Large intestine (tissue), 3 donors: ENCODE measurements around the gene MYL7. TPM values are rescaled to one million over a fixed set of nuclear protein-coding genes. Genes with fewer than 3 reads are reported as not detected.

Experiments
- DNase-seq, 2 donors: peaks; one replicate each; pipeline versions ENCODE4 v3.0.0 to v3.0.0-alpha.2; 2013
- H3K27ac ChIP-seq: one replicate; pipeline ENCODE4 v1.5.1; 2013; ENCODE audit warnings: low read length
- H3K27me3 ChIP-seq: 2 replicates; pipeline ENCODE4 v1.6.1; 2013; ENCODE audit warnings: low read length; ENCODE audit not compliant: control insufficient read depth, insufficient read depth
- H3K36me3 ChIP-seq: 2 replicates; pipeline ENCODE4 v1.6.1; 2013; ENCODE audit warnings: low read length; ENCODE audit not compliant: control insufficient read depth, insufficient read depth
- H3K4me1 ChIP-seq: one replicate; pipeline ENCODE4 v1.6.1; 2013; ENCODE audit warnings: low read length; ENCODE audit not compliant: control insufficient read depth, insufficient read depth
- H3K4me3 ChIP-seq: one replicate; pipeline ENCODE4 v1.5.1; 2013; ENCODE audit warnings: low read length
- H3K9me3 ChIP-seq: one replicate; pipeline ENCODE4 v1.6.1; 2013; ENCODE audit warnings: mild to moderate bottlenecking, low read depth, low read length, moderate library complexity; ENCODE audit not compliant: control insufficient read depth
- WGBS: methylation state at CpG from one replicate; pipeline ENCODE4 v1.1.5; 2013; ENCODE audit warnings: low lambda C conversion rate; ENCODE audit not compliant: insufficient coverage; 5-methylcytosine and 5-hydroxymethylcytosine counted together
- polyA plus RNA-seq: library from polyadenylated mRNA; unstranded; fragments of 120-200 nt; gene quantifications from one replicate; pipeline ENCODE4 v1.2.1, GENCODE V29; 2013

MYL7 gene
- polyA plus RNA-seq, 1 donor = 0.52 TPM

GRCh38 chr7:44096326-44096881 lies 44.7 kb downstream of the MYL7 start:
- no peak overlapping the region for H3K4me3 ChIP-seq
- WGBS = no CpG with 5 or more reads among the region's 8 CpGs
- no peaks in the 10 kb centered on the region for H3K27me3 ChIP-seq
- no peaks in the 10 kb centered on the region for H3K36me3 ChIP-seq
- H3K27ac ChIP-seq = no peak overlapping the region
- H3K9me3 ChIP-seq = no peaks in the 10 kb centered on the region
- no peak for DNase-seq
- H3K4me1 ChIP-seq = no peaks in the 10 kb centered on the region

GRCh38 chr7:44095781-44096180 lies 45.4 kb downstream of the MYL7 start:
- WGBS = no CpG with 5 or more reads among the region's 3 CpGs
- Histone ChIP-seq H3K36me3 (no peaks in the 10 kb centered on the region), H3K4me1 (no peaks in the 10 kb centered on the region), H3K27me3 (no peaks in the 10 kb centered on the region), H3K9me3 (no peaks in the 10 kb centered on the region), H3K27ac (no peak overlapping the region), H3K4me3 (no peak overlapping the region)
- DNase-seq = no peak

DNA sequence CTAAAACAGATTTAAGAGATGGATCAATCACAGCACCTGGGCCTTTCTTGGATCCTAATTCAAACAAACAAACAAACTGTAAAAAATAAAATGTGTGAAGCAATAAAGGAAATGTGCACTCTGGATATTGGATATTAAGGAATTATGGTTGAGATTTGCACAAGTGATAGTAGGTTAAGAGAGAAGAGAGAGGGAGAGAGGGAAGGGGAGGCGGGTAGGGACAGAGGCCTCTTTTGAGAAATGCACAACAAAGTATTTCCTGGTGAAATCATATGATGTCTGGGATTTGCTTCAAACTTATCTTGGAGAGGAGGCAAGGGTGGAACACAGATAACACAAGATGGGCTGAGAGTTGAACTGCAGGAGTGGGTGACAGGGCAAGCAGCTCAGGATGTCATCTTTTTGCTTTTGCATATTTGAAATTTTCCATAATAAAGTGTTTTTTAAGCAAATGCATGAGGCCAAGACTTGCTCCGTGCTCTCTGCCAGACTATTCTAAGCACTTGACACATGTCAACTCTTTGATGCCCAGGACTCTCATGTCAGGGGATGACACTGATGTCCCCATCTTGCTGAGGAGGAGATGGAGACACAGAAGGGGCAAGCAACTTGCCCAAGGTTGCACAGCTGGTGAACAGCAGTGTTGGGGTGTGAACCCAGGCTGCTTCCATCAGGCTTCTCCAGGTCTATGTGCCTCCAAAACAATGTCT lies 46.1 kb downstream of the MYL7 start:
- no peaks in the 10 kb centered on the region for H3K4me1 ChIP-seq
- no peak overlapping the region for H3K27ac ChIP-seq
- no peak overlapping the region for H3K4me3 ChIP-seq
- no peak for DNase-seq
- no CpG with 5 or more reads among the region's 2 CpGs for WGBS
- no peaks in the 10 kb centered on the region for H3K9me3 ChIP-seq
- H3K36me3 ChIP-seq = no peaks in the 10 kb centered on the region
- no peaks in the 10 kb centered on the region for H3K27me3 ChIP-seq

DNA sequence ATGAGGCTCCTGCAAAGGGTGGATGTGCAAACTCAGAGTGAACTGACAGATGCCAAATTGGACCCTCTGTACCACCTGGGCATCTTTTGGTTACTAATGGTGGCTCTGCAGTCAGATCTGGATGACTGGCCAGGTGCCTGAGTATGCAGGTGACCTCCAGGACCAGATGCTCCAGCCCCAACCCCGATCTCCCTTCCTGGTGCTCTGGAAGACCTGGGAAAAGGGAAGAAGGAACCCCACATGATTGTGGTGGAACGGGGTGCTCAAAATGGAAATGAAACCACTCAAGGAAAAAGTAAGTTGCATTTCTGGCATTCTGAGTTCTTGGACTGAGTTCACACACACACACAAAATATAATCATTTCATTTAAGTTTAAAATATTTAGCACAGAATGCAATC lies 46.8 kb downstream of the MYL7 start:
- H3K27me3 ChIP-seq = no peaks in the 10 kb centered on the region
- no peaks in the 10 kb centered on the region for H3K36me3 ChIP-seq
- H3K4me1 ChIP-seq = no peaks in the 10 kb centered on the region
- no peaks in the 10 kb centered on the region for H3K9me3 ChIP-seq
- no peak overlapping the region for H3K27ac ChIP-seq
- no peak overlapping the region for H3K4me3 ChIP-seq
- no CpG with 5 or more reads among the region's 2 CpGs for WGBS
- no peak for DNase-seq

- Histone ChIP-seq H3K36me3 (no peaks in the 10 kb centered on the region), H3K4me3 (no peak overlapping the region), H3K27ac (no peak overlapping the region), H3K4me1 (no peaks in the 10 kb centered on the region), H3K27me3 (no peaks in the 10 kb centered on the region), H3K9me3 (no peaks in the 10 kb centered on the region)
- no peak for DNase-seq
- WGBS = no CpG with 5 or more reads among the region's 6 CpGs
Observed at GRCh38 chr7:44093102-44093641, 48.0 kb downstream of the MYL7 start.

Other genes starting within 250 kb of the MYL7 start
- 47.8 TPM for gene URGCP, start 234.7 kb downstream of the MYL7 start, polyA plus RNA-seq
- gene UBE2D4, start 214.9 kb downstream of the MYL7 start, polyA plus RNA-seq = 13.3 TPM
- gene SPDYE1, start 143.4 kb downstream of the MYL7 start, polyA plus RNA-seq = 0.72 TPM
- gene DBNL, start 96.6 kb downstream of the MYL7 start, polyA plus RNA-seq = 66.1 TPM
- 4.0 TPM for gene PGAM2, start 75.8 kb downstream of the MYL7 start, polyA plus RNA-seq
- 22.7 TPM for gene POLM, start 58.8 kb downstream of the MYL7 start, polyA plus RNA-seq
- gene AEBP1, start 37.0 kb downstream of the MYL7 start, polyA plus RNA-seq = 23.1 TPM
- gene POLD2, start 17.8 kb downstream of the MYL7 start, polyA plus RNA-seq = 64.1 TPM
- gene GCK, start 48.1 kb upstream of the MYL7 start, polyA plus RNA-seq = 2.3 TPM
- 65.6 TPM for gene YKT6, start 59.6 kb upstream of the MYL7 start, polyA plus RNA-seq
- 4.4 TPM for gene CAMK2B, start 184.3 kb upstream of the MYL7 start, polyA plus RNA-seq